SH-SY5Y (cell line): ENCODE measurements around the gene KCTD11.

Experiments
- GATA2 ChIP-seq: IDR thresholded peaks from 2 replicates; pipeline ENCODE4 v1.6.1; 2011; ENCODE audit warnings: mild to moderate bottlenecking, low read depth, low read length
- GATA3 ChIP-seq: IDR thresholded peaks from 2 replicates; pipeline ENCODE4 v1.6.1; 2011; ENCODE audit warnings: low read depth, mild to moderate bottlenecking, low read length, moderate library complexity

DNA sequence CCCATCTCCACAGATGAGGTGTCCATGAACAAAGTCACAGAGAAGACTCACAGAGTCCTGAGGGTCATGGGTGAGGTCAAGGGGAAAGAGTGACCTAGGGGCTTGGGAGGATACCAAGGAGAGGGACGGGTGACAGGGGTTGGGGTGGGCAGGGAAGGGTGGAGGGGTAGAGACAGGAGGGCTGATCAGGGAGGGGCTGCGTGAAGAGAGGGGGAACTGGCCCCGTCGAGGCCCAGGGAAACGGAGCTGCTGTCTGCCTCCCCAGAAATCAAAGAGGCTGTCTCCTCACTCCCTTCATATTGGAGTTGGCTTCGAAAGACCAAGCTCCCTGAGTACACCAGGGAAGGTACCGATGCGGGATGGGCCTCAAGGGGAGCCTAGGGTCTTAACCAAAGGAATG, 3.6 kb downstream of the KCTD11 start:
- TF ChIP-seq GATA2: no peak
- no peak for TF ChIP-seq GATA3
